ENCODE data around the gene CD4.

CD4 gene

GRCh38 chr12:6834254-6834653 lies 44.9 kb downstream of the CD4 start:
- Histone ChIP-seq H3K4me3 (no peak overlapping the region), H3K27ac (no peak overlapping the region)
- no peak for TF ChIP-seq CTCF (IDR thresholded peaks at IDR 0.05)
- no peak for DNase-seq (ENCODE audit: low spot score)

GRCh38 chr12:6834873-6835272 lies 45.5 kb downstream of the CD4 start:
- DNase-seq (ENCODE audit: low spot score) = no peak
- H3K4me3 ChIP-seq = no peak overlapping the region
- no peak overlapping the region for H3K27ac ChIP-seq
- no peak for TF ChIP-seq CTCF (IDR thresholded peaks at IDR 0.05)

- TF ChIP-seq CTCF (IDR thresholded peaks at IDR 0.05) = no peak
- Histone ChIP-seq H3K27ac (no peak overlapping the region), H3K4me3 (no peak overlapping the region)
- DNase-seq (ENCODE audit: low spot score) = no peak
Measured at GRCh38 chr12:6836851-6837250, 47.5 kb downstream of the CD4 start.

GRCh38 chr12:6837370-6838060 lies 48.2 kb downstream of the CD4 start:
- no peak for DNase-seq (ENCODE audit: low spot score)
- Histone ChIP-seq H3K27ac (no peak overlapping the region), H3K4me3 (no peak overlapping the region)
- no peak for TF ChIP-seq CTCF (IDR thresholded peaks at IDR 0.05)

- Histone ChIP-seq H3K4me3 (no peak overlapping the region), H3K27ac (no peak overlapping the region)
- no peak for TF ChIP-seq CTCF (IDR thresholded peaks at IDR 0.05)
- no peak for DNase-seq (ENCODE audit: low spot score)
Measured at GRCh38 chr12:6838854-6839253, 49.5 kb downstream of the CD4 start.

- no peak for DNase-seq (ENCODE audit: low spot score)
- TF ChIP-seq CTCF (IDR thresholded peaks at IDR 0.05) = no peak
- Histone ChIP-seq H3K4me3 (no peak overlapping the region), H3K27ac (no peak overlapping the region)
Measured at GRCh38 chr12:6839482-6840201, 50.3 kb downstream of the CD4 start.

GRCh38 chr12:6840330-6840729 lies 51.0 kb downstream of the CD4 start:
- no peak for TF ChIP-seq CTCF (IDR thresholded peaks at IDR 0.05)
- Histone ChIP-seq H3K27ac (no peak overlapping the region), H3K4me3 (no peak overlapping the region)
- DNase-seq (ENCODE audit: low spot score) = no peak
